ENCODE measurements around the gene SLC66A2.

DNA sequence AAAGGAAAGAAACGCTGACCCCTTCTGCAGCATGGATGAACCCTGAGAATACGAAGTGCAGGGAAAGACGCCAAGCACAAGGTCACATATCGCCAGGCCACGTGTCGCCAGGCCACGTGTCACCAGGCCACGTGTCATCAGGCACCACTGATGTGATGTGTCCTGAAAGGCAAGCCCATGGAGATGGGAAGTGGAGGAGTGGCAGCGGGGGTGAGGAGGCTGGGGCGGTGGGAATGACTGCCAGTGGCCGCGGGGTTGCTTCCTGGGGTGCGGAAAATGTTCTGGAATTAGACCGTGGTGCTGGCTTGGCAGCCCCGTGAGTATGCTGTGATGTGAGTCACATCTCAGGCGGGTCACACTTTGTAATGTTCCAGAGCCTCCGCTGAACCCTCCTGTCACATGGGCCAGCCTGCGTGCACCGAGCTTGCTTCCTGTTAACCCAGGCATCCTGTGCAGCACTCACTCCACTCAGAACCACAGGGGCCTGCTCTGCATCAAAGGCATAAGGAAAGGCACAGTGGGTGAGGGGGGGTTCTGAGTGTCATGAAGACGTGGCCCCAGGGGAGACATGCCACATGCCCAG is 39.0 kb downstream of the SLC66A2 start:
- TF ChIP-seq, protein P1, sequence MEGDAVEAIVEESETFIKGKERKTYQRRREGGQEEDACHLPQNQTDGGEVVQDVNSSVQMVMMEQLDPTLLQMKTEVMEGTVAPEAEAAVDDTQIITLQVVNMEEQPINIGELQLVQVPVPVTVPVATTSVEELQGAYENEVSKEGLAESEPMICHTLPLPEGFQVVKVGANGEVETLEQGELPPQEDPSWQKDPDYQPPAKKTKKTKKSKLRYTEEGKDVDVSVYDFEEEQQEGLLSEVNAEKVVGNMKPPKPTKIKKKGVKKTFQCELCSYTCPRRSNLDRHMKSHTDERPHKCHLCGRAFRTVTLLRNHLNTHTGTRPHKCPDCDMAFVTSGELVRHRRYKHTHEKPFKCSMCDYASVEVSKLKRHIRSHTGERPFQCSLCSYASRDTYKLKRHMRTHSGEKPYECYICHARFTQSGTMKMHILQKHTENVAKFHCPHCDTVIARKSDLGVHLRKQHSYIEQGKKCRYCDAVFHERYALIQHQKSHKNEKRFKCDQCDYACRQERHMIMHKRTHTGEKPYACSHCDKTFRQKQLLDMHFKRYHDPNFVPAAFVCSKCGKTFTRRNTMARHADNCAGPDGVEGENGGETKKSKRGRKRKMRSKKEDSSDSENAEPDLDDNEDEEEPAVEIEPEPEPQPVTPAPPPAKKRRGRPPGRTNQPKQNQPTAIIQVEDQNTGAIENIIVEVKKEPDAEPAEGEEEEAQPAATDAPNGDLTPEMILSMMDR (IDR thresholded peaks at IDR 0.05; ENCODE audit: insufficient read depth, low read length) = no peak
- TF ChIP-seq POLR2AphosphoS5 (IDR thresholded peaks at IDR 0.05; ENCODE audit: low read depth) (no peak), SPI1 (IDR thresholded peaks at IDR 0.05; ENCODE audit: borderline replicate concordance, low read depth) (no peak), GABPA (IDR thresholded peaks at IDR 0.05; ENCODE audit: low read depth) (no peak)
- TF ChIP-seq, protein P2, sequence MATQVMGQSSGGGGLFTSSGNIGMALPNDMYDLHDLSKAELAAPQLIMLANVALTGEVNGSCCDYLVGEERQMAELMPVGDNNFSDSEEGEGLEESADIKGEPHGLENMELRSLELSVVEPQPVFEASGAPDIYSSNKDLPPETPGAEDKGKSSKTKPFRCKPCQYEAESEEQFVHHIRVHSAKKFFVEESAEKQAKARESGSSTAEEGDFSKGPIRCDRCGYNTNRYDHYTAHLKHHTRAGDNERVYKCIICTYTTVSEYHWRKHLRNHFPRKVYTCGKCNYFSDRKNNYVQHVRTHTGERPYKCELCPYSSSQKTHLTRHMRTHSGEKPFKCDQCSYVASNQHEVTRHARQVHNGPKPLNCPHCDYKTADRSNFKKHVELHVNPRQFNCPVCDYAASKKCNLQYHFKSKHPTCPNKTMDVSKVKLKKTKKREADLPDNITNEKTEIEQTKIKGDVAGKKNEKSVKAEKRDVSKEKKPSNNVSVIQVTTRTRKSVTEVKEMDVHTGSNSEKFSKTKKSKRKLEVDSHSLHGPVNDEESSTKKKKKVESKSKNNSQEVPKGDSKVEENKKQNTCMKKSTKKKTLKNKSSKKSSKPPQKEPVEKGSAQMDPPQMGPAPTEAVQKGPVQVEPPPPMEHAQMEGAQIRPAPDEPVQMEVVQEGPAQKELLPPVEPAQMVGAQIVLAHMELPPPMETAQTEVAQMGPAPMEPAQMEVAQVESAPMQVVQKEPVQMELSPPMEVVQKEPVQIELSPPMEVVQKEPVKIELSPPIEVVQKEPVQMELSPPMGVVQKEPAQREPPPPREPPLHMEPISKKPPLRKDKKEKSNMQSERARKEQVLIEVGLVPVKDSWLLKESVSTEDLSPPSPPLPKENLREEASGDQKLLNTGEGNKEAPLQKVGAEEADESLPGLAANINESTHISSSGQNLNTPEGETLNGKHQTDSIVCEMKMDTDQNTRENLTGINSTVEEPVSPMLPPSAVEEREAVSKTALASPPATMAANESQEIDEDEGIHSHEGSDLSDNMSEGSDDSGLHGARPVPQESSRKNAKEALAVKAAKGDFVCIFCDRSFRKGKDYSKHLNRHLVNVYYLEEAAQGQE (IDR thresholded peaks at IDR 0.05; ENCODE audit: insufficient replicate concordance, low read depth) = no peak
